ENCODE results near the gene TPX2. TPM values are rescaled to one million over a fixed set of nuclear protein-coding genes. Genes with fewer than 3 reads are reported as not detected.
A peak's percentile ranks its signal among the peaks of the same experiment; 100 is the strongest.

The TPX2 gene
- total and polyA plus RNA-seq, 5 donors, result 0.41 to 2.5 (median 0.79) TPM

- intact Hi-C loops (cut with DNase I), result no loop called here
- WGBS, result 59% methylated on average over 9 of the region's 9 CpGs
- Histone ChIP-seq H3K9me3 (ENCODE audit: control insufficient read depth, low read length) (no peaks in the 10 kb centered on the region), H3K4me1 (ENCODE audit: control insufficient read depth, insufficient read depth, low read length) (peaks cover 11% of the 10 kb centered on the region), H3K27me3 (ENCODE audit: control insufficient read depth, insufficient read depth) (no peaks in the 10 kb centered on the region), H3K4me3 (ENCODE audit: low read length) (no peak overlapping the region), H3K27ac (ENCODE audit: low read length) (no peak overlapping the region)
- peak in 2 of 3 donors; percentile 23 to 55 for DNase-seq
- no peak for ATAC-seq
These were observed 99.7 kb downstream of the TPX2 start for GRCh38 chr20:31838646-31839292.

GRCh38 chr20:31839782-31840487 is 100.8 kb downstream of the TPX2 start:
- 73% methylated on average over 5 of the region's 5 CpGs for WGBS
- H3K27ac ChIP-seq (ENCODE audit: low read length), result no peak overlapping the region
- no peak overlapping the region for H3K4me3 ChIP-seq (ENCODE audit: low read length)
- ATAC-seq (no peak), DNase-seq (peak in 2 of 3 donors; percentile 3 to 31)
- peaks cover 11% of the 10 kb centered on the region for H3K4me1 ChIP-seq (ENCODE audit: control insufficient read depth, insufficient read depth, low read length)
- intact Hi-C loops (cut with DNase I), result no loop called here
- no peaks in the 10 kb centered on the region for H3K9me3 ChIP-seq (ENCODE audit: control insufficient read depth, low read length)
- H3K27me3 ChIP-seq (ENCODE audit: control insufficient read depth, insufficient read depth), result no peaks in the 10 kb centered on the region

GRCh38 chr20:31840906-31841816 is 102.1 kb downstream of the TPX2 start:
- peak in 2 of 3 donors; percentile 70 to 75 for DNase-seq
- Histone ChIP-seq H3K9me3 (ENCODE audit: control insufficient read depth, low read length) (no peaks in the 10 kb centered on the region), H3K27me3 (ENCODE audit: control insufficient read depth, insufficient read depth) (no peaks in the 10 kb centered on the region), H3K4me3 (ENCODE audit: low read length) (no peak overlapping the region), H3K4me1 (ENCODE audit: control insufficient read depth, insufficient read depth, low read length) (peaks cover 6% of the 10 kb centered on the region), H3K27ac (ENCODE audit: low read length) (peak overlapping the region; percentile 9)
- 65% methylated on average over 15 of the region's 15 CpGs for WGBS
- intact Hi-C loops (cut with DNase I), result no loop called here
- no peak for ATAC-seq

- H3K4me3 ChIP-seq (ENCODE audit: low read length), result no peak overlapping the region
- H3K9me3 ChIP-seq (ENCODE audit: control insufficient read depth, low read length), result no peaks in the 10 kb centered on the region
- DNase-seq, result peak; percentile 67 to 79 (median 74)
- peaks cover 6% of the 10 kb centered on the region for H3K4me1 ChIP-seq (ENCODE audit: control insufficient read depth, insufficient read depth, low read length)
- H3K27me3 ChIP-seq (ENCODE audit: control insufficient read depth, insufficient read depth), result no peaks in the 10 kb centered on the region
- H3K27ac ChIP-seq (ENCODE audit: low read length), result peak overlapping the region; percentile 9
- ATAC-seq, result peak in 1 of 2 donors; percentile 55
- intact Hi-C loops (cut with DNase I), result no loop called here
- WGBS, result 35% methylated on average over 8 of the region's 8 CpGs
These were observed 102.8 kb downstream of the TPX2 start for GRCh38 chr20:31841928-31842327.

GRCh38 chr20:31842471-31843157 is 103.5 kb downstream of the TPX2 start:
- peaks cover 6% of the 10 kb centered on the region for H3K4me1 ChIP-seq (ENCODE audit: control insufficient read depth, insufficient read depth, low read length)
- H3K4me3 ChIP-seq (ENCODE audit: low read length), result no peak overlapping the region
- no peaks in the 10 kb centered on the region for H3K27me3 ChIP-seq (ENCODE audit: control insufficient read depth, insufficient read depth)
- peak; percentile 69 to 78 for ATAC-seq
- WGBS, result 45% methylated on average over 12 of the region's 12 CpGs
- H3K9me3 ChIP-seq (ENCODE audit: control insufficient read depth, low read length), result no peaks in the 10 kb centered on the region
- intact Hi-C loops (cut with DNase I), result no loop called here
- peak; percentile 79 to 93 (median 87) for DNase-seq
- H3K27ac ChIP-seq (ENCODE audit: low read length), result peak overlapping the region; percentile 28

- H3K4me3 ChIP-seq (ENCODE audit: low read length), result no peak overlapping the region
- 63% methylated on average over 6 of the region's 6 CpGs for WGBS
These were observed 104.2 kb downstream of the TPX2 start for GRCh38 chr20:31843288-31843687.

GRCh38 chr20:31843881-31844280 is 104.8 kb downstream of the TPX2 start:
- DNase-seq (peak in 1 of 3 donors; percentile 40), ATAC-seq (no peak)
- Histone ChIP-seq H3K27ac (ENCODE audit: low read length) (peak overlapping the region; percentile 5), H3K27me3 (ENCODE audit: control insufficient read depth, insufficient read depth) (no peaks in the 10 kb centered on the region), H3K4me3 (ENCODE audit: low read length) (no peak overlapping the region), H3K4me1 (ENCODE audit: control insufficient read depth, insufficient read depth, low read length) (peaks cover 4% of the 10 kb centered on the region), H3K9me3 (ENCODE audit: control insufficient read depth, low read length) (no peaks in the 10 kb centered on the region)
- intact Hi-C loops (cut with DNase I), result no loop called here
- WGBS, result 79% methylated on average over 5 of the region's 5 CpGs

More at GRCh38 chr20:31843288-31843687, 104.2 kb downstream of the TPX2 start:
- DNase-seq (peak in 2 of 3 donors; percentile 10 to 33), ATAC-seq (no peak)
- intact Hi-C loops (cut with DNase I), result no loop called here
- Histone ChIP-seq H3K27me3 (ENCODE audit: control insufficient read depth, insufficient read depth) (no peaks in the 10 kb centered on the region), H3K27ac (ENCODE audit: low read length) (peak overlapping the region; percentile 21), H3K9me3 (ENCODE audit: control insufficient read depth, low read length) (no peaks in the 10 kb centered on the region), H3K4me1 (ENCODE audit: control insufficient read depth, insufficient read depth, low read length) (peaks cover 4% of the 10 kb centered on the region)

- Histone ChIP-seq H3K27ac (ENCODE audit: low read length) (no peak overlapping the region), H3K9me3 (ENCODE audit: control insufficient read depth, low read length) (no peaks in the 10 kb centered on the region), H3K27me3 (ENCODE audit: control insufficient read depth, insufficient read depth) (no peaks in the 10 kb centered on the region), H3K4me3 (ENCODE audit: low read length) (peak overlapping the region; percentile 11), H3K4me1 (ENCODE audit: control insufficient read depth, insufficient read depth, low read length) (peaks cover 4% of the 10 kb centered on the region)
- DNase-seq (peak in 2 of 3 donors; percentile 37 to 59), ATAC-seq (no peak)
- intact Hi-C loops (cut with DNase I), result no loop called here
- WGBS, result 77% methylated on average over 28 of the region's 28 CpGs
These were observed 105.7 kb downstream of the TPX2 start for GRCh38 chr20:31844737-31845299.

GRCh38 chr20:31845300-31845863 is 106.3 kb downstream of the TPX2 start, which contains the start of gene FOXS1:
Gene FOXS1, minus strand, starts transcription at chr20:31845604. Its CDS starts 62 bp downstream, at chr20:31845542.
- 53% methylated on average over 21 of the region's 21 CpGs for WGBS
- peak; percentile 75 to 90 (median 87) for DNase-seq
- Histone ChIP-seq H3K4me3 (ENCODE audit: low read length) (peak within 1 kb of the TSS; percentile 11), H3K27ac (ENCODE audit: low read length) (no peak within 1 kb of the TSS), H3K4me1 (ENCODE audit: control insufficient read depth, insufficient read depth, low read length) (peaks cover 4% of the 10 kb centered on the region), H3K27me3 (ENCODE audit: control insufficient read depth, insufficient read depth) (no peaks in the 10 kb centered on the region), H3K9me3 (ENCODE audit: control insufficient read depth, low read length) (no peaks in the 10 kb centered on the region)
- intact Hi-C loops (cut with DNase I), result no loop called here
- peak; percentile 61 to 80 for ATAC-seq

- H3K9me3 ChIP-seq (ENCODE audit: control insufficient read depth, low read length), result no peaks in the 10 kb centered on the region
- DNase-seq (no peak), ATAC-seq (no peak)
- H3K27me3 ChIP-seq (ENCODE audit: control insufficient read depth, insufficient read depth), result no peaks in the 10 kb centered on the region
- H3K27ac ChIP-seq (ENCODE audit: low read length), result no peak overlapping the region
- peaks cover 3% of the 10 kb centered on the region for H3K4me1 ChIP-seq (ENCODE audit: control insufficient read depth, insufficient read depth, low read length)
- intact Hi-C loops (cut with DNase I), result no loop called here
- no peak overlapping the region for H3K4me3 ChIP-seq (ENCODE audit: low read length)
- WGBS, result 83% methylated on average over 3 of the region's 3 CpGs
These were observed 107.7 kb downstream of the TPX2 start for GRCh38 chr20:31846793-31847138.

All from right cardiac atrium (tissue), 5 donors.